Kidney (tissue), 14 donors: Measurements from ENCODE around the gene INKA2. TPM values are rescaled to one million over a fixed set of nuclear protein-coding genes. Genes with fewer than 3 reads are reported as not detected.

ENCODE experiments used
- DNase-seq, 5 donors: peaks; one replicate each; pipeline ENCODE4 v3.0.0-alpha.2; 2013 to 2020
- FAIRE-seq: peaks from 2 replicates; lab custom pipeline; 2012; peaks lifted over from hg19 to GRCh38; lab: Jason Lieb, UNC
- H3K27ac ChIP-seq, 2 donors: one replicate each; pipeline ENCODE4 v1.7.0; 2013; ENCODE audit warnings: low read depth in 2 of 2, low read length in 2 of 2, inconsistent platforms in 1 of 2
- H3K27me3 ChIP-seq: one replicate; pipeline ENCODE4 v1.7.1; 2013; ENCODE audit warnings: low read length, inconsistent platforms; ENCODE audit not compliant: control insufficient read depth, insufficient read depth
- H3K36me3 ChIP-seq, 3 donors: one replicate each; pipeline versions ENCODE4 v1.7.0 to v1.7.1; 2013; ENCODE audit warnings: low read length in 3 of 3, control low read depth in 1 of 3, inconsistent platforms in 1 of 3; ENCODE audit not compliant: insufficient read depth in 3 of 3, control insufficient read depth in 2 of 3
- H3K4me1 ChIP-seq, 3 donors: one replicate each; pipeline versions ENCODE4 v1.7.0 to v1.7.1; 2013; ENCODE audit warnings: low read length in 3 of 3, inconsistent platforms in 1 of 3, low read depth in 1 of 3; ENCODE audit not compliant: control insufficient read depth in 2 of 3, insufficient read depth in 2 of 3
- H3K4me3 ChIP-seq, 3 donors: one replicate each; pipeline versions ENCODE4 v1.7.0 to v1.8.1; 2013; ENCODE audit warnings: low read length in 3 of 3, control low read depth in 1 of 3, inconsistent platforms in 1 of 3
- H3K9ac ChIP-seq, 3 donors: one replicate each; pipeline versions ENCODE4 v1.7.0 to v1.7.1; 2013; ENCODE audit warnings: low read length in 3 of 3, control low read depth in 1 of 3, inconsistent platforms in 1 of 3
- H3K9me3 ChIP-seq, 3 donors: one replicate each; pipeline versions ENCODE4 v1.7.0 to v1.7.1; 2013; ENCODE audit warnings: low read length in 3 of 3, control low read depth in 1 of 3, inconsistent platforms in 1 of 3; ENCODE audit not compliant: control insufficient read depth in 2 of 3, insufficient read depth in 1 of 3
- intact Hi-C: fragments of 100-400 bp; cut with DNase I; formaldehyde crosslinking; loops from one replicate; pipeline ENCODE4 v1.11.1; 2022
- polyA plus RNA-seq: library from polyadenylated mRNA; stranded (reverse); fragments of 350-450 nt; fragmentation: Illumina TruSeq; extraction: RNeasy Lipid Tissue Mini Kit (QIAGEN cat#74804); gene quantifications from one replicate; pipeline ENCODE4 v1.2.3, GENCODE V29; 2014; ENCODE audit warnings: low read depth, low replicate concordance; ENCODE audit not compliant: insufficient read depth
- total RNA-seq: library from RNA; stranded (reverse); fragmentation: NEBNext Ultra II Directional; extraction: Animal tissue kit (Norgen Biotek cat#: 25700); gene quantifications from one replicate; pipeline ENCODE4 v1.2.1, GENCODE V29; 2021
- TF ChIP-seq, protein P1 (sequence below): IDR thresholded peaks from 3 replicates; pipeline ENCODE4 v1.5.1; 2012; ENCODE audit warnings: mild to moderate bottlenecking, moderate library complexity, borderline replicate concordance; ENCODE audit not compliant: insufficient read depth; ENCODE audit errors: extremely low read depth
- donor health status: control.
- donor health status: control.
- donor health status: control.
- donor health status: control.
- donor health status: control.
- donor health status: DM: yes; HTN: yes; CAD: no.
- donor health status: Normal renal cell carcinoma (clear cell type).

The INKA2 gene
- total and polyA plus RNA-seq, 2 donors from 2014 or later = 3.5 to 5.6 TPM

DNA sequence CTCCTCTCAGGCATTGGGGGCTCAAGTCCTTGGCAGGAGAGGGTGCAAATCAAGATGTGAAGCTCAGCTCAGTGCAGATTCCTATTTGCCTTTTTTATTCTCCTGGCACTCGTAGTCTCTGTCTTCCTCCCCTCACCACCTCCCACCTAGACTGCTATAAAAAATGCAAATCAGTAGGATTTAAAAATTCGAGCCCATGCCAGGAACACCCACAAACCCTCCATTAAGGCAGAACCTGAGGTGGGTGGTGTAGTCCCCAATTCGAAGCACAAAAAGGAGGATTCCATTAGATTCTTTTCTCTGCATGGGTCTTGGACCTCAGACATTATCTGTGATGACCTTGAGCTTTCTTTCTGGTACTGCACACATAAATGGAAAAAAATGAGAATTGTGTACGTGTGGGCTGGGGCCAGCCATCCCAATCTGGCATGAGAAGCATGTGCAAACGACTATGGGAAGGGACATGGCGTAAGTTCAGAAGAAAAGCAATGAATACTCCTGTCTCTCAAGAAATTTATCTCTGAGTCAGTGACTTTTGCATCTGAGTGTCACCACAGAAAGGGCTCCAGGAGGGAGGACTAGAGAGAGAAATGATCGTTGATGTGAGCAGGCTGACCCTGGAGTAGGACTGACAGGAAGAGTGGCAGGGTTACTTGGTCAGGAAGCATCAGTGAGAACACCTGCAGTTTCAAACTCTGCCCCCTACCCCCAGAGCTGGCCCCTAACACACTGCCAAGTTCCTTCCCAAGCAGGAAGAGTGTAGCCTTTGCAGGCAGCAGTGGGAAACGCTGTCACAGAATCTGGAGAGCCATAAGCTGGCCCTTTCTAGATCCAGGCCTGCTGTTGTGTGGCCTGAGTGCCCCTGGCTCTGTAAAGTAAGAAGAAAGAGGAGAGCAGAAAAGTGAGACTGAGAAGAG lies 1.7 kb downstream of the INKA2 start:
- Histone ChIP-seq H3K27ac (peak overlapping the region in 1 of 2 donors; percentile 12), H3K36me3 (no peaks in the 10 kb centered on the region), H3K9me3 (no peaks in the 10 kb centered on the region), H3K9ac (no peak overlapping the region), H3K4me1 (peaks cover 0 to 25% (median 15%) of the 10 kb centered on the region in 3 donors), H3K27me3 (no peaks in the 10 kb centered on the region), H3K4me3 (peak overlapping the region; percentile 1 to 84 (median 57))
- intact Hi-C loops = no loop called here
- TF ChIP-seq, protein P1, sequence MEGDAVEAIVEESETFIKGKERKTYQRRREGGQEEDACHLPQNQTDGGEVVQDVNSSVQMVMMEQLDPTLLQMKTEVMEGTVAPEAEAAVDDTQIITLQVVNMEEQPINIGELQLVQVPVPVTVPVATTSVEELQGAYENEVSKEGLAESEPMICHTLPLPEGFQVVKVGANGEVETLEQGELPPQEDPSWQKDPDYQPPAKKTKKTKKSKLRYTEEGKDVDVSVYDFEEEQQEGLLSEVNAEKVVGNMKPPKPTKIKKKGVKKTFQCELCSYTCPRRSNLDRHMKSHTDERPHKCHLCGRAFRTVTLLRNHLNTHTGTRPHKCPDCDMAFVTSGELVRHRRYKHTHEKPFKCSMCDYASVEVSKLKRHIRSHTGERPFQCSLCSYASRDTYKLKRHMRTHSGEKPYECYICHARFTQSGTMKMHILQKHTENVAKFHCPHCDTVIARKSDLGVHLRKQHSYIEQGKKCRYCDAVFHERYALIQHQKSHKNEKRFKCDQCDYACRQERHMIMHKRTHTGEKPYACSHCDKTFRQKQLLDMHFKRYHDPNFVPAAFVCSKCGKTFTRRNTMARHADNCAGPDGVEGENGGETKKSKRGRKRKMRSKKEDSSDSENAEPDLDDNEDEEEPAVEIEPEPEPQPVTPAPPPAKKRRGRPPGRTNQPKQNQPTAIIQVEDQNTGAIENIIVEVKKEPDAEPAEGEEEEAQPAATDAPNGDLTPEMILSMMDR = no peak
- DNase-seq = peak in 3 of 5 donors; percentile 42 to 45 (median 42)
- no peak for FAIRE-seq

DNA sequence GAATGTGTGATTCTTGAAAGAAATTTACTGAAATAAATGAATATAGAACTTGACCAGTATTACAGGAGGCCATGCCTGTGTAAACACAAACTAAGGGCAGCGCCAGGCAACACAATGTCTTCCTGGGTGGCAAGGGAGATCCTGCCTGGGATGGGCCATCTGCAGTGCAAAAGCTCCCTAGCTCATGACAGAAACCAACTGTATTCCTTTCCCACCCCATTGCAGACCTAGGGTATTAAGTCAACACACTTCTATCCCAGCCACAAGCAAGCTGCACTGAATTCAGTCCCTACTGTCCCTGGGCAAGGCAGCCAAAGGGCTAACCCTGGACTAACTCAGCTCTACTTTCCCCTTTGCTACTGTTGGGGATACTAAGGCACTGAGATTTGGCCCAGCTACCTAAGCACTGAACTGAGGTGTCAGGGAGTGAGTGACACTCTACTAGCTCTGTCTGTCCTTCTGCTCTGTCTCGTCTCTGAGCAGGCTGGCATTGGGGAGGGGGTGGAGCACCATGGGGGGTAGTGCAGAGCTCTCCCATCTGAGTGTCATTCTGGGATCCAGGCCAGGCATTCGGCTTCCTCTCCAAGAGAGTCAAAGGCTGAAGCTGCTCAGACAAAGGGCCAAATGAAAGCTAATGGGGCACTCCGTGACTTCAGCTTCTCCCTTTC lies 2.5 kb downstream of the INKA2 start:
- no peak overlapping the region for H3K4me3 ChIP-seq
- TF ChIP-seq, protein P1 = no peak
- no peaks in the 10 kb centered on the region for H3K27me3 ChIP-seq
- no peak overlapping the region for H3K27ac ChIP-seq
- intact Hi-C loops = no loop called here
- peak in 3 of 5 donors; percentile 45 to 81 (median 55) for DNase-seq
- no peak for FAIRE-seq
- no peaks in the 10 kb centered on the region for H3K36me3 ChIP-seq
- H3K4me1 ChIP-seq = peaks cover 0 to 25% (median 15%) of the 10 kb centered on the region in 3 donors
- no peak overlapping the region for H3K9ac ChIP-seq
- no peaks in the 10 kb centered on the region for H3K9me3 ChIP-seq

DNA sequence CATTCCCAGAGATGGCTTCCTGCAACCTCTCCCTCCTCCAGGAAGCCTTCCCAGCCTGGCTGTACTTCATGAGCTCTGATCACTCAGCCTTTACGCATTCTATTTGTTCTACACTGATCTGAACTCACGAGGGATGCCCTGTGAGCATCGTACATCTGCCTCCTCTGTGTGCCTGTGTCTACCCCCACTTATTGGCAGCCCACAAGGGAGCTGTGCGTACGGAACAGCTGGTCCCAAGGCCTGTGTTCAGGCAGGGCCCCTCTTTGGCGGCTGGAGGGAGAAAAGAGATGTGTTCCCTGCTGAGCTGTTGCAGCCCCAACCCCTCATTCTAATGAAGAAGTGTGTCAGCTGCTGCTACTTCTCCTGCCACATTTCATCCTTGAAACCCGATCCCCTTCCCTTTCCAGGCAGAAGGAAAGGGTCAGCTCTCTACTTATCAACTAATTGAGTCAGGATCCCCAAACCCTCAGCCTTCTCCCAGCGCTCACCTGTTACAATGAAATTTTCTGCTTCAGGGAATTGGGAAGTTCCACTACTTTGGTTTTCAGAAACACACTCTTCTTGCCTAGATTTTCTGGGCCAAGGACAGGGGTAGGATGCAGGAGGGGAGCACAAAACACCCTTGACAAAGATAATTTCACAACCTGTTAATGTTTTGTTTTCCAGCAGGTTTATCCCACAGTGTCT lies 3.2 kb downstream of the INKA2 start:
- Histone ChIP-seq H3K9ac (no peak overlapping the region), H3K27ac (no peak overlapping the region), H3K4me1 (peaks cover 0 to 25% (median 15%) of the 10 kb centered on the region in 3 donors), H3K27me3 (no peaks in the 10 kb centered on the region), H3K36me3 (no peaks in the 10 kb centered on the region), H3K9me3 (no peaks in the 10 kb centered on the region), H3K4me3 (no peak overlapping the region)
- FAIRE-seq = no peak
- TF ChIP-seq, protein P1 = no peak
- intact Hi-C loops = no loop called here
- DNase-seq = peak in 4 of 5 donors; percentile 53 to 86 (median 66)
